ENCODE data around the gene SORL1-AS1.

SORL1-AS1 gene

DNA sequence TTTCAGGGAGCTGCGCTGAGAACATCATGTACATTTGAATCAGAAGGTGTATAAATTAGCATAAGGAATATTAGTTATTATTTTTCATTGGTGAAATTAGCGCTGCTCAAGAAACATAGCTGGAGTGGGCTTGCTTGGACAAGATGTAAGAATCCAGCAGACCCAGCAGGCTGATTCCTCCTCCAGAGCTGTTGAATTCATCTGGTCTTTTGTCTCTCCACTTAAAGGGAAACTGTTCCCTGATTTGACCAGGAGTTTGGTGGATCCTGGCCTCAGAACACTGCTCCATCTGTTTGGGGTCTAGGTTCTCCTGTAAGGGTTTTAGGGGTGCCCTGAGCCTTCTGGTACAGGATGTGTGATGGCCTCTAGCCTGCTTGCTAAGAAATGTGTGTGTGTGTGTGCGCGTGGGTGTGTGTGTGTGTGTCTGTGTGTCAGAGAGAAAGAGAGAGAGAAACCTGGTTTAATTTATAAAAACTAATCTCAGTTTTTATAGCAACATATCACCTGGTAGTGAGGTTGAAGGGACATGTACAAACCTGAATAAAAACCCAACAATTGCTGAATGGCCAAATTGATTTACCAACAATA lies 9.0 kb downstream of the SORL1-AS1 start (continued):
- TF ChIP-seq, protein P1, sequence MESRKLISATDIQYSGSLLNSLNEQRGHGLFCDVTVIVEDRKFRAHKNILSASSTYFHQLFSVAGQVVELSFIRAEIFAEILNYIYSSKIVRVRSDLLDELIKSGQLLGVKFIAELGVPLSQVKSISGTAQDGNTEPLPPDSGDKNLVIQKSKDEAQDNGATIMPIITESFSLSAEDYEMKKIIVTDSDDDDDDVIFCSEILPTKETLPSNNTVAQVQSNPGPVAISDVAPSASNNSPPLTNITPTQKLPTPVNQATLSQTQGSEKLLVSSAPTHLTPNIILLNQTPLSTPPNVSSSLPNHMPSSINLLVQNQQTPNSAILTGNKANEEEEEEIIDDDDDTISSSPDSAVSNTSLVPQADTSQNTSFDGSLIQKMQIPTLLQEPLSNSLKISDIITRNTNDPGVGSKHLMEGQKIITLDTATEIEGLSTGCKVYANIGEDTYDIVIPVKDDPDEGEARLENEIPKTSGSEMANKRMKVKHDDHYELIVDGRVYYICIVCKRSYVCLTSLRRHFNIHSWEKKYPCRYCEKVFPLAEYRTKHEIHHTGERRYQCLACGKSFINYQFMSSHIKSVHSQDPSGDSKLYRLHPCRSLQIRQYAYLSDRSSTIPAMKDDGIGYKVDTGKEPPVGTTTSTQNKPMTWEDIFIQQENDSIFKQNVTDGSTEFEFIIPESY (IDR thresholded peaks at IDR 0.05; ENCODE audit: borderline replicate concordance, low read depth) = no peak
- TF ChIP-seq GATA2 (CRISPR knock-in tag; IDR thresholded peaks at IDR 0.05) (no peak), JUND (IDR thresholded peaks at IDR 0.05) (no peak)

DNA sequence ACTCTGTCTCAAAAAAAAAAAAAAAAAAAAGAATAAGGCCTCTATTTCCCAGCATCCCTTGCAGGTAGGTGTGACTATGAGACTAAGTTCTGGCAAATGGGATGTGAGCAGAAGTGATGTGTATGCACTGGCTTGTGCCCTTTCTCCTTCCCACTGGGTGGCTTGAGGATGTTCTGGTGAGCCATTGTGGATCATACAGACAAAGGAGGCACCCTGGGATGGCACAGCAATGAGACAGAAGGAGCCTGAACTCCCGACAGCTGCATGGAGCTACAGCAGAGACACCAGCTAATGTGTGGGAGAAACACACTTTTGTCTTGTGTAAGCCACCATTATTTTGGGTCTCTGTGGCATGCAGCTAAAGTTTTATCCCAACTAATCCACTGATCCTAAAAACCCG lies 11.2 kb downstream of the SORL1-AS1 start:
- no peak for DNase-seq
- no peak overlapping the region for H3K4me2 ChIP-seq
- H4K20me1 ChIP-seq (ENCODE audit: insufficient read depth) = no peaks in the 10 kb centered on the region
- H3K36me3 ChIP-seq (replicated peaks in 1 of 2; ENCODE audit: control insufficient read depth in 1 of 2, insufficient read depth in 2 of 2, low read length in 1 of 2) = no peaks in the 10 kb centered on the region
- ChIA-PET CTCF (interaction anchor here (0.9 to 2.0 kb wide), 4 partner anchors 10 to 150 kb away, joined by 3 to 7 read pairs (median 4); partner anchors contain the start of gene SORL1), POLR2A (no interaction called here)
- H2AFZ ChIP-seq (ENCODE audit: low read depth) = no peak overlapping the region
- H3K27ac ChIP-seq (ENCODE audit: low read depth in 2 of 2, low read length in 1 of 2) = no peak overlapping the region
- no peaks in the 10 kb centered on the region for H3K9me2 ChIP-seq
- H3K9ac ChIP-seq = no peak overlapping the region
- no peaks in the 10 kb centered on the region for H3K4me1 ChIP-seq (ENCODE audit: control insufficient read depth in 1 of 2, insufficient read depth in 2 of 2, low read depth in 1 of 2, low read length in 1 of 2)
- H3K79me2 ChIP-seq (ENCODE audit: insufficient read depth) = no peaks in the 10 kb centered on the region
- no peaks in the 10 kb centered on the region; the same call in 1 of the 2 replicates for H3K27me3 ChIP-seq (ENCODE audit: insufficient read depth)
- WGBS (ENCODE audit: low lambda C conversion rate) = 40% methylated on average over 1 of the region's 2 CpGs
- no peaks in the 10 kb centered on the region for H3K9me3 ChIP-seq
- TF ChIP-seq, protein P2, sequence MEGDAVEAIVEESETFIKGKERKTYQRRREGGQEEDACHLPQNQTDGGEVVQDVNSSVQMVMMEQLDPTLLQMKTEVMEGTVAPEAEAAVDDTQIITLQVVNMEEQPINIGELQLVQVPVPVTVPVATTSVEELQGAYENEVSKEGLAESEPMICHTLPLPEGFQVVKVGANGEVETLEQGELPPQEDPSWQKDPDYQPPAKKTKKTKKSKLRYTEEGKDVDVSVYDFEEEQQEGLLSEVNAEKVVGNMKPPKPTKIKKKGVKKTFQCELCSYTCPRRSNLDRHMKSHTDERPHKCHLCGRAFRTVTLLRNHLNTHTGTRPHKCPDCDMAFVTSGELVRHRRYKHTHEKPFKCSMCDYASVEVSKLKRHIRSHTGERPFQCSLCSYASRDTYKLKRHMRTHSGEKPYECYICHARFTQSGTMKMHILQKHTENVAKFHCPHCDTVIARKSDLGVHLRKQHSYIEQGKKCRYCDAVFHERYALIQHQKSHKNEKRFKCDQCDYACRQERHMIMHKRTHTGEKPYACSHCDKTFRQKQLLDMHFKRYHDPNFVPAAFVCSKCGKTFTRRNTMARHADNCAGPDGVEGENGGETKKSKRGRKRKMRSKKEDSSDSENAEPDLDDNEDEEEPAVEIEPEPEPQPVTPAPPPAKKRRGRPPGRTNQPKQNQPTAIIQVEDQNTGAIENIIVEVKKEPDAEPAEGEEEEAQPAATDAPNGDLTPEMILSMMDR (IDR thresholded peaks at IDR 0.05) = no peak
- TF ChIP-seq, protein P3, sequence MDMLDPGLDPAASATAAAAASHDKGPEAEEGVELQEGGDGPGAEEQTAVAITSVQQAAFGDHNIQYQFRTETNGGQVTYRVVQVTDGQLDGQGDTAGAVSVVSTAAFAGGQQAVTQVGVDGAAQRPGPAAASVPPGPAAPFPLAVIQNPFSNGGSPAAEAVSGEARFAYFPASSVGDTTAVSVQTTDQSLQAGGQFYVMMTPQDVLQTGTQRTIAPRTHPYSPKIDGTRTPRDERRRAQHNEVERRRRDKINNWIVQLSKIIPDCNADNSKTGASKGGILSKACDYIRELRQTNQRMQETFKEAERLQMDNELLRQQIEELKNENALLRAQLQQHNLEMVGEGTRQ (IDR thresholded peaks at IDR 0.05; ENCODE audit: borderline replicate concordance, low read depth, low read length) = no peak
- TF ChIP-seq SMC3 (IDR thresholded peaks at IDR 0.05; ENCODE audit: low read depth, low read length) (no peak), TCF12 (IDR thresholded peaks at IDR 0.05) (no peak), EP300 (IDR thresholded peaks at IDR 0.05; ENCODE audit: borderline replicate concordance in 1 of 2, low read depth in 1 of 2, low read length in 1 of 2) (no peak), CHD2 (IDR thresholded peaks at IDR 0.05; ENCODE audit: low read length, partially characterized antibody) (no peak), RAD21 (IDR thresholded peaks at IDR 0.05; ENCODE audit: low read length) (no peak), TEAD4 (IDR thresholded peaks at IDR 0.05; ENCODE audit: borderline replicate concordance, insufficient read depth) (no peak), TAF1 (IDR thresholded peaks at IDR 0.05; ENCODE audit: borderline replicate concordance, low read depth, low read length) (no peak)
- TF ChIP-seq, protein P4, sequence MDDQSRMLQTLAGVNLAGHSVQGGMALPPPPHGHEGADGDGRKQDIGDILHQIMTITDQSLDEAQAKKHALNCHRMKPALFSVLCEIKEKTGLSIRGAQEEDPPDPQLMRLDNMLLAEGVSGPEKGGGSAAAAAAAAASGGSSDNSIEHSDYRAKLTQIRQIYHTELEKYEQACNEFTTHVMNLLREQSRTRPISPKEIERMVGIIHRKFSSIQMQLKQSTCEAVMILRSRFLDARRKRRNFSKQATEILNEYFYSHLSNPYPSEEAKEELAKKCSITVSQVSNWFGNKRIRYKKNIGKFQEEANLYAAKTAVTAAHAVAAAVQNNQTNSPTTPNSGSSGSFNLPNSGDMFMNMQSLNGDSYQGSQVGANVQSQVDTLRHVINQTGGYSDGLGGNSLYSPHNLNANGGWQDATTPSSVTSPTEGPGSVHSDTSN (IDR thresholded peaks at IDR 0.05) = no peak
- TF ChIP-seq, protein P5, sequence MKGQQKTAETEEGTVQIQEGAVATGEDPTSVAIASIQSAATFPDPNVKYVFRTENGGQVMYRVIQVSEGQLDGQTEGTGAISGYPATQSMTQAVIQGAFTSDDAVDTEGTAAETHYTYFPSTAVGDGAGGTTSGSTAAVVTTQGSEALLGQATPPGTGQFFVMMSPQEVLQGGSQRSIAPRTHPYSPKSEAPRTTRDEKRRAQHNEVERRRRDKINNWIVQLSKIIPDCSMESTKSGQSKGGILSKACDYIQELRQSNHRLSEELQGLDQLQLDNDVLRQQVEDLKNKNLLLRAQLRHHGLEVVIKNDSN (IDR thresholded peaks at IDR 0.05; ENCODE audit: borderline replicate concordance, low read depth) = no peak
- TF ChIP-seq, protein P6, sequence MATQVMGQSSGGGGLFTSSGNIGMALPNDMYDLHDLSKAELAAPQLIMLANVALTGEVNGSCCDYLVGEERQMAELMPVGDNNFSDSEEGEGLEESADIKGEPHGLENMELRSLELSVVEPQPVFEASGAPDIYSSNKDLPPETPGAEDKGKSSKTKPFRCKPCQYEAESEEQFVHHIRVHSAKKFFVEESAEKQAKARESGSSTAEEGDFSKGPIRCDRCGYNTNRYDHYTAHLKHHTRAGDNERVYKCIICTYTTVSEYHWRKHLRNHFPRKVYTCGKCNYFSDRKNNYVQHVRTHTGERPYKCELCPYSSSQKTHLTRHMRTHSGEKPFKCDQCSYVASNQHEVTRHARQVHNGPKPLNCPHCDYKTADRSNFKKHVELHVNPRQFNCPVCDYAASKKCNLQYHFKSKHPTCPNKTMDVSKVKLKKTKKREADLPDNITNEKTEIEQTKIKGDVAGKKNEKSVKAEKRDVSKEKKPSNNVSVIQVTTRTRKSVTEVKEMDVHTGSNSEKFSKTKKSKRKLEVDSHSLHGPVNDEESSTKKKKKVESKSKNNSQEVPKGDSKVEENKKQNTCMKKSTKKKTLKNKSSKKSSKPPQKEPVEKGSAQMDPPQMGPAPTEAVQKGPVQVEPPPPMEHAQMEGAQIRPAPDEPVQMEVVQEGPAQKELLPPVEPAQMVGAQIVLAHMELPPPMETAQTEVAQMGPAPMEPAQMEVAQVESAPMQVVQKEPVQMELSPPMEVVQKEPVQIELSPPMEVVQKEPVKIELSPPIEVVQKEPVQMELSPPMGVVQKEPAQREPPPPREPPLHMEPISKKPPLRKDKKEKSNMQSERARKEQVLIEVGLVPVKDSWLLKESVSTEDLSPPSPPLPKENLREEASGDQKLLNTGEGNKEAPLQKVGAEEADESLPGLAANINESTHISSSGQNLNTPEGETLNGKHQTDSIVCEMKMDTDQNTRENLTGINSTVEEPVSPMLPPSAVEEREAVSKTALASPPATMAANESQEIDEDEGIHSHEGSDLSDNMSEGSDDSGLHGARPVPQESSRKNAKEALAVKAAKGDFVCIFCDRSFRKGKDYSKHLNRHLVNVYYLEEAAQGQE (IDR thresholded peaks at IDR 0.05; ENCODE audit: low read depth, low read length) = no peak
- TF ChIP-seq, protein P7, sequence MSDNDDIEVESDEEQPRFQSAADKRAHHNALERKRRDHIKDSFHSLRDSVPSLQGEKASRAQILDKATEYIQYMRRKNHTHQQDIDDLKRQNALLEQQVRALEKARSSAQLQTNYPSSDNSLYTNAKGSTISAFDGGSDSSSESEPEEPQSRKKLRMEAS (IDR thresholded peaks at IDR 0.05; ENCODE audit: low read depth) = no peak
- TF ChIP-seq, protein P8, sequence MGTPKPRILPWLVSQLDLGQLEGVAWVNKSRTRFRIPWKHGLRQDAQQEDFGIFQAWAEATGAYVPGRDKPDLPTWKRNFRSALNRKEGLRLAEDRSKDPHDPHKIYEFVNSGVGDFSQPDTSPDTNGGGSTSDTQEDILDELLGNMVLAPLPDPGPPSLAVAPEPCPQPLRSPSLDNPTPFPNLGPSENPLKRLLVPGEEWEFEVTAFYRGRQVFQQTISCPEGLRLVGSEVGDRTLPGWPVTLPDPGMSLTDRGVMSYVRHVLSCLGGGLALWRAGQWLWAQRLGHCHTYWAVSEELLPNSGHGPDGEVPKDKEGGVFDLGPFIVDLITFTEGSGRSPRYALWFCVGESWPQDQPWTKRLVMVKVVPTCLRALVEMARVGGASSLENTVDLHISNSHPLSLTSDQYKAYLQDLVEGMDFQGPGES (IDR thresholded peaks at IDR 0.05; ENCODE audit: low read depth, low read length) = no peak
- no peak overlapping the region for H3K4me3 ChIP-seq (ENCODE audit: low read depth in 2 of 2, low read length in 1 of 2)
- H3F3A ChIP-seq (replicated peaks; ENCODE audit: insufficient read depth) = no peaks in the 10 kb centered on the region

All from SK-N-SH (cell line).